ENCODE results near the gene SH3RF3.

Gene SH3RF3

DNA sequence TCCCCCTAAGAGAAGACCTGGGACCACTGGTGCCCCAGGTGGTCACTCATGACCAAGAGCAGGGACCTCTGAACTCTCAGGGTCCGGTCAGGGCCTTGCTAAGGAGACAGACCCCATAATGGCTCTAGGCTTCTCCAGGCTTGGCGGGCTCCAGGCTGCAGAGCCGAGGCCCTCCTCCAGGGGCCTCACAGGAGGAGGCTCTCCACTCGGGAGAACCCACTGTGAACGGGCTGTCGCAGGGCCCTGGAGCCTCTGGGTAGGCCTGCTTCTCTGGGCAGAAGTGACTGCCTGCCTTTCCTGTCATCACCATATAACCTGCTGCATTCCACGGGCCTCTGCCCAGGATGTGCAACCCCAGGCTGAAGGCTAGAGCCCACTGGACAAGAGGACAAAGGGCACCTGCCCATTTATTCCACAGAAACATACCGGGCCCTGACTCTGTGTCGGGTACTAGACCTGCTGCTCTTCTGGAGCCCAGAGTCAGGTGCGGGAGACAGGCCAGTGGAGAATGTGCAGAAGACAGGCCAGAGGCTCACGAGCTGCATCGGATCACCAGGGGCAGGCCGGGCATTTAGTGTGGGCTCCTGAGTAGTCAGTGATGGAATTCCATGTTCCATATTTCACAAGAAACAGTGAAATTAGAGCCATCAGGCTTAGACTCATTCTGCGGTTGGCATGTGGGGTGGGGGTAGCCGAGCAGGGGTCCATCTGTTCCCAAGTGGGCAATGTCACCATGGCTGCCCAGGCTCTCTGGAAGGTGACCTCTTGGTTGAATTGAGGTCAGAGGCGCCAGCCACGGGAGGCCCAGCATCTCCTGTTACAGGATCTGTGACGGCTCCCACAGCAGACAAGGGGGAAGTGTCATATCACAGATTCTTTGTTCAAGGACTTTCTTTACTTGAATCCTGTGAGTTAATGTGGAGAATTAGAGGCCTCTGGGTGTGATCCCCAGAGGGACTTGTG lies 220.8 kb downstream of the SH3RF3 start:
- peak; percentile 32 for DNase-seq (ENCODE audit: low read depth)
- TF ChIP-seq MYC (IDR thresholded peaks at IDR 0.05; ENCODE audit: low read depth, low read length): no peak
- TF ChIP-seq, protein P1, sequence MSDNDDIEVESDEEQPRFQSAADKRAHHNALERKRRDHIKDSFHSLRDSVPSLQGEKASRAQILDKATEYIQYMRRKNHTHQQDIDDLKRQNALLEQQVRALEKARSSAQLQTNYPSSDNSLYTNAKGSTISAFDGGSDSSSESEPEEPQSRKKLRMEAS (IDR thresholded peaks at IDR 0.05; ENCODE audit: low read depth, low read length): no peak
- TF ChIP-seq POLR2A (IDR thresholded peaks at IDR 0.05; ENCODE audit: extremely low read depth, insufficient read length): no peak
- TF ChIP-seq, protein P2, sequence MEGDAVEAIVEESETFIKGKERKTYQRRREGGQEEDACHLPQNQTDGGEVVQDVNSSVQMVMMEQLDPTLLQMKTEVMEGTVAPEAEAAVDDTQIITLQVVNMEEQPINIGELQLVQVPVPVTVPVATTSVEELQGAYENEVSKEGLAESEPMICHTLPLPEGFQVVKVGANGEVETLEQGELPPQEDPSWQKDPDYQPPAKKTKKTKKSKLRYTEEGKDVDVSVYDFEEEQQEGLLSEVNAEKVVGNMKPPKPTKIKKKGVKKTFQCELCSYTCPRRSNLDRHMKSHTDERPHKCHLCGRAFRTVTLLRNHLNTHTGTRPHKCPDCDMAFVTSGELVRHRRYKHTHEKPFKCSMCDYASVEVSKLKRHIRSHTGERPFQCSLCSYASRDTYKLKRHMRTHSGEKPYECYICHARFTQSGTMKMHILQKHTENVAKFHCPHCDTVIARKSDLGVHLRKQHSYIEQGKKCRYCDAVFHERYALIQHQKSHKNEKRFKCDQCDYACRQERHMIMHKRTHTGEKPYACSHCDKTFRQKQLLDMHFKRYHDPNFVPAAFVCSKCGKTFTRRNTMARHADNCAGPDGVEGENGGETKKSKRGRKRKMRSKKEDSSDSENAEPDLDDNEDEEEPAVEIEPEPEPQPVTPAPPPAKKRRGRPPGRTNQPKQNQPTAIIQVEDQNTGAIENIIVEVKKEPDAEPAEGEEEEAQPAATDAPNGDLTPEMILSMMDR (IDR thresholded peaks at IDR 0.05; ENCODE audit: low read depth, low read length): no peak
- H3K4me3 ChIP-seq (ENCODE audit: low read depth, low read length): no peak overlapping the region

DNA sequence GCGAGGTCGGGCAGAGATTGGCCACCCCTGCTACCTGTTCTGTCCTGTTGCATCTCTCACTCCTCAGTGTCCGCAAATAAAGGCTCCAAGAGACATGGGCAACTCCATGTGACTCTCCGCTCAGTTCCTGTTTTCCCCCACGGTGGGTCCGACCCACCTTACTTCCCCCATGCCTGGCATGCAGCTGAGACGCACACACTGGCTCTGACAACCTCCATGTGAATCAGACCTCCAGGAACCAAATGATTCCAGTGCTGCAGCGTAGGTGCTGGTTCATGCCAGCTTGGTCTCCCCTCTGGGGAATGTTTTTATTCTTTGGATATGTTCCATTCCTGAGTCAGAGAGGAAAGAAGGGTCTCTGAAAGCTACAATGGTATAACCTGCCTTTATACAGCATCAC lies 221.5 kb downstream of the SH3RF3 start:
- DNase-seq (ENCODE audit: low read depth): no peak
- TF ChIP-seq MYC (IDR thresholded peaks at IDR 0.05; ENCODE audit: low read depth, low read length) (no peak), POLR2A (IDR thresholded peaks at IDR 0.05; ENCODE audit: extremely low read depth, insufficient read length) (no peak)
- TF ChIP-seq, protein P2 (IDR thresholded peaks at IDR 0.05; ENCODE audit: low read depth, low read length): no peak
- TF ChIP-seq, protein P1 (IDR thresholded peaks at IDR 0.05; ENCODE audit: low read depth, low read length): no peak
- H3K4me3 ChIP-seq (ENCODE audit: low read depth, low read length): no peak overlapping the region

DNA sequence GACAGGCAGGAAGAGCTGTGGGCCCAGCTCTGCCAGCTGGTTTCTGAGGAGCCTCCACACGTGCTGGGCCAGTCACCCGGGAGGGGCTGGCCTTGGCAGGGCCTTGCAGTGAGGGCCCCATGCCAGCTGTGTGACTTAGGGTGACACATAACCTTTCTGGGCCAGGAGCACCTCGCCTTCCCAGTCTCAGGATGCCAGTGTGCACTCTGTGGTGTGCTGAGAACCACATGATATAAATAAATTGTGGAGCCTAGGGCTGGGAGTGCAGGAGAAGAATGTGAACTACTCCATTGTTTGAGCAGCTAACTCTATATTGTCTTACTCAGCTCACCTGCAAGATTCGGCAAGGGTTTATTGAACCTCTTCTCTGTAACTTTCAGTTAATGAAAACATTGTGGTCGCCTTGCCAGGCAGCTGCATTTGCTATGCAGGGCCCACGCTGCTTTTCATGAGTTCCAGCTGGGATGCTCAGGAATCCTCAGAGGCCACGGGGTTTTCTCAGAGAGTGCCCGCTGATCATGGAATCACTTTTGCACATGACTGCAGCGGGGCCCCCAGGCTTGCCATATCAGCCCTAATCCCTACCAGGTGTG lies 222.3 kb downstream of the SH3RF3 start:
- no peak for DNase-seq (ENCODE audit: low read depth)
- H3K4me3 ChIP-seq (ENCODE audit: low read depth, low read length): no peak overlapping the region
- TF ChIP-seq, protein P1 (IDR thresholded peaks at IDR 0.05; ENCODE audit: low read depth, low read length): no peak
- TF ChIP-seq POLR2A (IDR thresholded peaks at IDR 0.05; ENCODE audit: extremely low read depth, insufficient read length): no peak
- TF ChIP-seq, protein P2 (IDR thresholded peaks at IDR 0.05; ENCODE audit: low read depth, low read length): no peak
- no peak for TF ChIP-seq MYC (IDR thresholded peaks at IDR 0.05; ENCODE audit: low read depth, low read length)

DNA sequence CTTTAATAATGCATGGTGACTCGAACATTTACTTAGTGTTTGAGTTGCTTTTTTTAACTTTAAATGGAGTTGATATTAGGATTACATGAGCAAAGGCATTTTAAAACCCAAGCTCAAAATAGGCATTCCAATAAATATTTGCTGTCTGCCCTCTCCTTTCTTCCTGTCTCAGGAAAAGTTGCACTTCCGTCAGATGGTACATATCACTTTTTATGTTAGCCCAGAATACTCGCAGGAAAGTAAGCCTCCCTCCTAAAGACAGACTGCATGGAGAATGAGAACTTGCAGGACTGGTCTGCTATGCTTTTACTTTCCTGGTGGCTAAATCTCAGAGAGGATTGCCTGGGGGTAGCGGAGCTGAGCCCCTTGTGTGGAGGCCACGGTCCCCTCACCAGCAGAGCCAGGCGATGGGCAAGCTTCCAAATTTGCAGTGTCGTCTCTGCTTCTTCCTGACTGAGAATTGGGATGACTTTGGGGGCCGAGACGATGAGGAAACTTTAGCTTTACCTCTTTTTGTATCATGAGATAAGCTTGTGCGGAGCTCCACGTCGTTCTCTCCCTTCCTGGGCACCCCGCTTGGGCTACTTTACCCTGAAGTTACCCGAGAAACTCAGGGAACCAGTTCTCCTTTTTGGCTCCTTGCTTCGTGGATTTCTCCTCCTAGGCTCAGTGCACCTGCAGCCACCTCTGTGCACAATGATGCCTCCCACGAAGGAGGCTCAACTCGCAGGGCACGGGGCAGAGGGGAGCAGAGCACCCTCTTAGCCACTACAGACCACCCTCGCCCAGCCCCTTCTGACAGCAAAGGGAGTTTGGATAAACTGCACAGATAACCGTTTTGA lies 223.3 kb downstream of the SH3RF3 start:
- no peak for DNase-seq (ENCODE audit: low read depth)
- TF ChIP-seq, protein P1 (IDR thresholded peaks at IDR 0.05; ENCODE audit: low read depth, low read length): no peak
- TF ChIP-seq, protein P2 (IDR thresholded peaks at IDR 0.05; ENCODE audit: low read depth, low read length): no peak
- TF ChIP-seq MYC (IDR thresholded peaks at IDR 0.05; ENCODE audit: low read depth, low read length) (no peak), POLR2A (IDR thresholded peaks at IDR 0.05; ENCODE audit: extremely low read depth, insufficient read length) (no peak)
- H3K4me3 ChIP-seq (ENCODE audit: low read depth, low read length): no peak overlapping the region

DNA sequence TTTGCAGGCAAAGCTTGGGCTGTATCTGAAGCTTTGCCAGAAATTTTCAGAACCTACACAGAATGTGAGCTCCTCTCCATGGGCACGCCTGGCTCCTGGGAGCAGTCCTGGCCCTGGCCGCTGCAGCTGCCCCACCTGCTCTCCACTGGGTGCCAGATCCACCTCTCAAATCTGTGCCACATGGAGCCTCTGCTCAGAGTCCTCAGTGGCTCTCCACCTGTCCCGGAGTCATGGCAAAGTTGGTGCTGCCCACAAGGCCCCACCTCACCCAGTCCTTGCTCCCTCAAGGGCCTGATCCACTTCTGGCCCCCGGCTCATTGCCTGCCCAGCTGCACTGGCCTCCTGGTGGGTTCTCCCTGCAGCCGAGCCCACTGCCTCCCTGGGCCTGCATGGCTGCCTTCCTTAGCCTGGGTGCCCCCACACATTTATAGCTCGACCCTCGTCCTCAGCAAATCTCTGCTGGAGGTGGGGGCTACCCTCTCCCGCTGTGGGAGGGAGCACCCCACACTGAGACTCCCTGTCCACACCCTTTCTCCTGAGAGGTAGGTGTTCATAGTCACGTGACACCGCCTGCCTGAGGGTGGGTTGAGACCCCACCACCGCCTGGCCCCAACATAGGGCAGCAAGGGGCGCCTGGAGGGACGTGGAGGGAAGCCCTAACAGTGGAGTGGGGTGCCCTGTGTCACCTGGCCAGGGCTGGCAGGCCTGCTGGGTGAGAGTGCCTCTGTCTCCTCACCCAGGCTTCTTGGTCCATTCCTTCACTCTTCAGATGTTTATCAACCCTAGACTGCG lies 224.1 kb downstream of the SH3RF3 start:
- TF ChIP-seq, protein P1 (IDR thresholded peaks at IDR 0.05; ENCODE audit: low read depth, low read length): no peak
- TF ChIP-seq POLR2A (IDR thresholded peaks at IDR 0.05; ENCODE audit: extremely low read depth, insufficient read length) (no peak), MYC (IDR thresholded peaks at IDR 0.05; ENCODE audit: low read depth, low read length) (no peak)
- TF ChIP-seq, protein P2 (IDR thresholded peaks at IDR 0.05; ENCODE audit: low read depth, low read length): no peak
- H3K4me3 ChIP-seq (ENCODE audit: low read depth, low read length): no peak overlapping the region
- no peak for DNase-seq (ENCODE audit: low read depth)

Data from NB4 (cell line).